PFSK-1 (cell line): ENCODE measurements around the gene TMA7B.

Experiments
- FOXP2 ChIP-seq: optimal IDR thresholded peaks from 2 replicates; pipeline ENCODE3; 2011; ENCODE audit warnings: borderline replicate concordance, control low read depth, inconsistent platforms; ENCODE audit not compliant: insufficient read depth; ENCODE audit errors: extremely low read length, extremely low read depth
- POLR2AphosphoS5 ChIP-seq: IDR thresholded peaks from 2 replicates; pipeline ENCODE4 v1.6.1; 2012; ENCODE audit warnings: low read depth, mild to moderate bottlenecking, control low read depth, low read length, moderate library complexity
- REST ChIP-seq, 2 experiments: IDR thresholded peaks; 2 replicates each; pipeline versions ENCODE4 v1.6.1 to v1.8.0; 2011 to 2012; ENCODE audit warnings: low read depth in 2 of 2, low read length in 2 of 2, control low read depth in 1 of 2, inconsistent platforms in 1 of 2, mild to moderate bottlenecking in 1 of 2, moderate library complexity in 1 of 2; ENCODE audit not compliant: insufficient read depth in 1 of 2
- SIN3A ChIP-seq: IDR thresholded peaks from 2 replicates; pipeline ENCODE4 v1.6.1; 2012; ENCODE audit warnings: mild to moderate bottlenecking, low read length, moderate library complexity, borderline replicate concordance; ENCODE audit not compliant: insufficient read depth
- TAF1 ChIP-seq: IDR thresholded peaks from 2 replicates; pipeline ENCODE4 v1.6.1; 2012; ENCODE audit warnings: low read length, control low read depth, borderline replicate concordance; ENCODE audit not compliant: insufficient read depth

Gene TMA7B

GRCh38 chr22:39954584-39955055, 5.6 kb upstream of the TMA7B start:
- TF ChIP-seq TAF1 (no peak), SIN3A (no peak), POLR2AphosphoS5 (no peak), REST (IDR thresholded peaks at IDR 0.05; ENCODE audit: insufficient read depth in 1 of 2, low read depth in 2 of 2, low read length in 2 of 2) (no peak), FOXP2 (no peak)

GRCh38 chr22:39955675-39956074, 4.5 kb upstream of the TMA7B start:
- TF ChIP-seq SIN3A (no peak), POLR2AphosphoS5 (no peak)

GRCh38 chr22:39956932-39957664, 3.1 kb upstream of the TMA7B start:
- no peak for TF ChIP-seq FOXP2
- no peak for TF ChIP-seq POLR2AphosphoS5
- TF ChIP-seq REST (IDR thresholded peaks at IDR 0.05; ENCODE audit: insufficient read depth in 1 of 2, low read depth in 2 of 2, low read length in 2 of 2) = no peak
- TF ChIP-seq SIN3A = no peak
- no peak for TF ChIP-seq TAF1

- TF ChIP-seq POLR2AphosphoS5 (no peak), TAF1 (no peak), SIN3A (no peak), FOXP2 (no peak), REST (IDR thresholded peaks at IDR 0.05; ENCODE audit: insufficient read depth in 1 of 2, low read depth in 2 of 2, low read length in 2 of 2) (no peak)
Observed at GRCh38 chr22:39958009-39958711, 2.0 kb upstream of the TMA7B start.

- TF ChIP-seq POLR2AphosphoS5 = no peak
- TF ChIP-seq SIN3A = no peak
- TF ChIP-seq REST (IDR thresholded peaks at IDR 0.05; ENCODE audit: insufficient read depth in 1 of 2, low read depth in 2 of 2, low read length in 2 of 2) = no peak
- TF ChIP-seq FOXP2 = no peak
- no peak for TF ChIP-seq TAF1
Observed at GRCh38 chr22:39958949-39959639, 1.1 kb upstream of the TMA7B start.
